Left lobe of liver (tissue), 2 donors: ENCODE measurements around the gene EIF3CL. TPM values are rescaled to one million over a fixed set of nuclear protein-coding genes. Genes with fewer than 3 reads are reported as not detected.
A peak's percentile ranks its signal among the peaks of the same experiment; 100 is the strongest.
"Not testable (repeated sequence)": the region's sequence is repeated elsewhere in the genome, so short reads cannot be mapped to it uniquely, and the experiment has no call there.

Experiments used
- ATAC-seq: fragments of 200-7000 bp; cut with Tn5 transposase; one replicate; pipeline ENCODE4 v1.9.1; 2020; ENCODE audit warnings: mild to moderate bottlenecking, moderate library complexity
- DNase-seq: peaks from one replicate; pipeline ENCODE4 v3.0.0-alpha.2; 2020; ENCODE audit warnings: low spot score
- total RNA-seq: library from RNA; stranded (reverse); gene quantifications from one replicate; pipeline ENCODE4 v1.2.1, GENCODE V29; 2021
- donor health status: DM: no; HTN: no; CAD: no; lungs with moderate emphysema.
- donor health status: DM: no; HTN: yes; CAD: no.

Gene EIF3CL
- 11.6 TPM for total RNA-seq

DNA sequence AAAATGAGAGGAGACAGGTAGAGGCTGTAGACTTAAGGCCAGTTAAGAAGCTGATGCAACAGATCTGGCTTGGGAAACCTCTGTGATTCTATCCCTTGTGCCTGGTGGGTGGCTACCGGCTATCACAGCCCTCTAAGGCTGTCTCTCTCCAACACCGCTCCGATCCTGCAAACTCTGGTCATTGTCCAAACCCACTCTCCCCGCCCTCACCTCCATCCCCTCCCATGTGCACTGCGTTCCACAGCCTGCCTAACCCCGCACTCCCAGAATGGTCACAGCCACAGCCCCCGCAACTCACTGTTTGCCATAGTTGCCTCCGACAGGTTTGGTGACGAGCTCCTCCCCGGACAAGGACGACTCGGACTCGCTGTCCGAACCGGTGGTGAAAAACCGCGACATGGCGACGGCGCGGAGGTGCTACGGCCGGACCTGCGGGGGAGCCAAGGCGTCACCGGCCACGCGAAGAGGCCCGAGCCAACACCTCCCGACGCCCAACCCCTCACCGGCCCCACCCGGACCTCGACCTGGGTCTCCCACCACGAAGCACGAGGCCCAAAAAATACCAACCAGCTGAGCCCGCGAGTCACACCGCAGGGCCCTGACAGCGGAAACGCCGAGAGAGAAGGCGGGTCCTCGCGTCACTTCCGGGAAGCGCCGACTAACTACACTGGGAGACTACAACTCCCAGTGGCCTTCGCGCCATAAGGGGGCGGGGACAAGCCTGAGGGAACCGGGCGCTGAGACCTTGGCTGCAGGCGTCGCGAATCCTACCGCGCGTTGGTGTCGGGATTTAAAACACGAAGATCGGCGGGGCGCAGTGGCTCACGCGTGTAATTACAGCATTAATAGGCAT, at the start of gene EIF3CL:
EIF3CL (minus strand) TSS at position 622 of the 853 bp plus-strand sequence; CDS start at position 399, 223 bp downstream.
- not testable (repeated sequence) for DNase-seq
- ATAC-seq = peak; percentile 99

GRCh38 chr16:28447081-28447480, 43.4 kb upstream of the EIF3CL start:
- DNase-seq, ATAC-seq: not testable (repeated sequence)

DNA sequence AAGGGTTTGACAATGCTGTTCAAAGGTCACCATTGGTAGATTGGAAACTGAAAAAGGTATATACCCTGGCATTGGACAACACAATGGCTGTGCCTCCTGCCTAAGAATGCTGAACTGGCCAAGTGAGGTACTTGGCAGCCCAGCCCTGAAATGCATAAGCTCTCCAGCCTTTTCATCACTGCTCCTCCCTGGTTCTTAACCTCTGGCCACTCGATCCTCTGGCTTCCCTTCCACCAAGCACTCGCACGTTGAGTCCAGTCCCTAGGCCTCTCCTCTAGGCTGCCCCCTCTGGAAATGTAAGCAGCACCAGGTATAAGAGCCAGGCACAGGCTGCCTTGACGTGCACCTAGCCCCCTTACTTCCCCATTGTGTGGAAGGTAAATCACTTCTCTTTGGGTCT, 42.7 kb upstream of the EIF3CL start:
- ATAC-seq = not testable (repeated sequence)

GRCh38 chr16:28443943-28444342, 40.3 kb upstream of the EIF3CL start:
- DNase-seq, ATAC-seq: not testable (repeated sequence)

More for the DNA sequence above, 42.7 kb upstream of the EIF3CL start:
- not testable (repeated sequence) for DNase-seq

DNA sequence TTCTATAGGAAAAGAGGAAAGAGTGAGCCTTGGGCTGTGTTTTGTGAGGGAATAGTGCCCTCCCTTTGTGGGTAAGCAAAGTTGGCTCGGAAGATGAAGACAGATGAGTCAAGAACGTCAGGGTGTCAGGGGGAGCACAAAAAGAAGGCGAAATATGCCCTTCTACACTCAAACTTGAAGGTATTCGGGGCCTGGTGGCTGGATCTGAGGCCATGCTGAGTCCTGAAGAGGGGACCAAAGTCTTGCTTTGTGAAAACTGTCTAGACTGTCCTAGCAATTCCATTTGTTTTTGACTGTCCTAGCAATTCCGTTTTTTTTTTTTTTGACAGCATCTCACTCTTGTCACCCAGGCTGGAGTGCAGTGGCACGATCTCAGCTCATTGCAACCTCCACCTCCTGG, 35.3 kb upstream of the EIF3CL start:
- not testable (repeated sequence) for ATAC-seq, DNase-seq

GRCh38 chr16:28435340-28435739, 31.7 kb upstream of the EIF3CL start:
- not testable (repeated sequence) for ATAC-seq, DNase-seq

DNA sequence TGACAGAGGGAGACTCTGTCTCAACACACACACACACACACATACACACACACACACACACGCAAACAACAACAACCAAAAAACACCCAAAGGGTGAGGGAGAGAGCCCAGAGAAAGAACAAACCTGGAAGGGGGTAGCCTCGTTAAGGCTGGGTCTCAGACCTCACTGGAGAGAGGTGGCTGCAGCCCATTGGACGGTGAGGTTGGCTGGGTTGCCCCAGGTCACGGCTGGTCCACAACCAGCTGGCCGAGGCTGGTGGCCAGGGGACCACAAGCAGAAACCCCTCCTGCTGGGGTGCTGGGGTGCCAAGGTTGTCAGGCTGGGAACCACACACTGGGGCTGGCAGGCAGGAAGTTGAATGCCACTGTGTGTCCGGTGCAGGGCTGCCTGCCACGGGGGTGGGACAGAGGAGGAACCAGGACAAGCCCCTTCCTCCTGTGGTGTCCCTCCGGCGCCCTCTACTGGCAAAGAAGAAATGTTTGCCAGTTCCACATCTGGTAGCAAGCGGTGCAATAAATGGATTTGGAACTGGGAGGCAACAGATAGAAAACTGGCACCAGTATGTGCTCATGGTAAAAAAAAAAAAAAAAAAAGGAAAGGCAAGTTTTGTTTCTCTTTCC, 22.5 kb upstream of the EIF3CL start:
- DNase-seq = not testable (repeated sequence)
- peak; percentile 100 for ATAC-seq

GRCh38 chr16:28421071-28421750, 17.6 kb upstream of the EIF3CL start:
- not testable (repeated sequence) for ATAC-seq, DNase-seq

- not testable (repeated sequence) for ATAC-seq, DNase-seq
These were observed 13.4 kb upstream of the EIF3CL start for GRCh38 chr16:28417033-28417432.

DNA sequence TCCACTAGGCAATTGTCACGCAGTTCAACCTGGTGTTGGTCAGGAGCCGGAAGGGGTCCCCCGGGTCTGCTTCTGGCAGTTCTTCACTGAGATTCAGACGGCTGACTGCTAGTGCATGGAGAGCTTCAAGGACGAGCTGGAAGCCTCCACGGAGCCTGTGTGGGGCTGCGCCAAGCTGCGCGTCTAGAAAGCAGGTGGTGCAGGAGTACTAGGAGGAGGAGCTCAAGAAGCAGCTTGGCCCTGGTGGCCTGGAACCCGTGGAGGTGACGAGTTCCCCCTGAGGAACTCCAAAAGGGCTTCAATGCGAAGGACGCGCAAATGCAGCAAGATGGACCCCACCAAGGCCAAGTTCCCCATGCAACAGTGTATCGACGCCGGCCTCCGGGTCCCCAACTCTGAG, 10.9 kb upstream of the EIF3CL start:
- not testable (repeated sequence) for ATAC-seq, DNase-seq

- not testable (repeated sequence) for ATAC-seq, DNase-seq
These were observed 9.9 kb upstream of the EIF3CL start for GRCh38 chr16:28413585-28413984.

DNA sequence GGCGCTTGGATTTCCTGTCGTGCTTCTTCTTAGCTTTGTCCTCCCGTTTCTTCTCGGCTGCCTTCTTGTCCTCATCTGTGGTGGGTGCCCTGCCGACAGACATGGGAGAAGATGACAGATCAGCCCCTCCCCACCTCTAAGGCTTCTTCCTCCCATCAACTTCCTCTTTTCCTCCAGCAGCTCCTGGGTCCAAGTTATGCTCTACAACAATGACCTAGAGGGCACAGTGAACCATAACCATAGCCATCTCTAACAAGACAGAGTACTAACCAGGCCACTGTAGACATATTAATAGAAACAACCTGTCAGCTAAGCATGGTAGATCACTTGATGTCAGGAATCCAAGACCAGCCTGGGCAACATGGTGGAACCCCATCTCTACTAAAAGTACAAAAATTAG, 11.6 kb downstream of the EIF3CL start:
- not testable (repeated sequence) for ATAC-seq, DNase-seq

GRCh38 chr16:28382177-28382867, 21.3 kb downstream of the EIF3CL start:
- not testable (repeated sequence) for DNase-seq, ATAC-seq

DNA sequence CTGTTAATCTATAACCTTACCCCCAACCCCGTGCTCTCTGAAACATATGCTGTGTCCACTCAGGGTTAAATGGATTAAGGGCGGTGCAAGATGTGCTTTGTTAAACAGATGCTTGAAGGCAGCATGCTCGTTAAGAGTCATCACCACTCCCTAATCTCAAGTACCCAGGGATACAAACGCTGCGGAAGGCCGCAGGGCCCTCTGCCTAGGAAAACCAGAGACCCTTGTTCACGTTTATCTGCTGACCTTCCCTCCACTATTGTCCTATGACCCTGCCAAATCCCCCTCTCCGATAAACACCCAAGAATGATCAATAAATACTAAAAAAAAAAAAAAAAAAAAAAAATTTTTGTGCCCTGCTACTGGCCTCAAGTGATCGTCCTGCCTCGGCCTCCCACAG, 25.8 kb downstream of the EIF3CL start:
- not testable (repeated sequence) for ATAC-seq, DNase-seq

- peak; percentile 29 for DNase-seq
- ATAC-seq = not testable (repeated sequence)
These were observed 26.5 kb downstream of the EIF3CL start for GRCh38 chr16:28377108-28377625.

GRCh38 chr16:28375115-28375514, 28.5 kb downstream of the EIF3CL start:
- DNase-seq = peak; percentile 33

GRCh38 chr16:28374281-28374680, 29.4 kb downstream of the EIF3CL start:
- DNase-seq = not testable (repeated sequence)
- ATAC-seq = peak; percentile 34

More at GRCh38 chr16:28375115-28375514, 28.5 kb downstream of the EIF3CL start:
- ATAC-seq = peak; percentile 81

- not testable (repeated sequence) for ATAC-seq
- peak; percentile 38 for DNase-seq
These were observed 35.7 kb downstream of the EIF3CL start for GRCh38 chr16:28367926-28368325.

GRCh38 chr16:28364268-28365173, 39.1 kb downstream of the EIF3CL start:
- peak; percentile 99 for ATAC-seq
- DNase-seq = not testable (repeated sequence)
